Measurements from ENCODE around the gene AP4M1. TPM values are rescaled to one million over a fixed set of nuclear protein-coding genes. Genes with fewer than 3 reads are reported as not detected.
A peak's percentile ranks its signal among the peaks of the same experiment; 100 is the strongest.

The AP4M1 gene
- total and polyA plus RNA-seq, 10 of the 15 experiments (the other 5 are each of a cell fraction or from before 2014, with no cell fraction given), result 0.77 to 16.1 (median 13.0) TPM

DNA sequence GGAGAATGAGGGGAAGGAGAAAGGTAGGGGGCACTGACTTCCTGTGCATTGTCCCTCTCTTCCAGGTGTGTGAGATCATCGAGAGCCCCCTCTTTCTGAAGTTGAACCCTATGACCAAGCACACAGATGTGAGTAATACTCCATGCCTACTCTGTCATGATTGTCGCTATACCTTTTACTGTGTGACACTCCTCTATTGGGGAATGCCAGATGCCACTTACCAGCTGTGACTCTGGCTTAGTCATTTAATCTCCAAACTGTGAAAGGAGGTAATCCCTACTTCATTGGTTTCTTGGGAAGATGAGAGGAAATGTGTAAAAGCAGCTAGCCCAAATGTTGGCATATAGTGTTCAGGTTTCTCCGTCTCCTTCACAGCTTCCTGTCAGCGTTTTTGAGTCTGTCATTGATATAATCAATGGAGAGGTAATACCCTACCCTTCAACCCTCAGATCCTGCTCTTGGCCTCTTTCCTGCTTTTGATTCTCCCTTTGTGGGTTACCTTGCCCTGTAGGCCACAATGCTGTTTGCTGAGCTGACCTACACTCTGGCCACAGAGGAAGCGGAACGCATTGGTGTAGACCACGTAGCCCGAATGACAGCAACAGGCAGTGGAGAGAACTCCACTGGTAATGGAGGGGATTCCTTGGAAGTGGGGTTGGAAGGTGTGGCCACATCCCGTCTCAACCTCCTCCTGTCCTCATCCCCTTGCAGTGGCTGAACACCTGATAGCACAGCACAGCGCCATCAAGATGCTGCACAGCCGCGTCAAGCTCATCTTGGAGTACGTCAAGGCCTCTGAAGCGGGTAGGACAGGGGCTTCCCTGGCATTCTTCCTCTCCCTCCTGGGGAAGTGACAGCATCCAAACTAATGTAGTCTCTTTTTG, 10.7 kb upstream of the AP4M1 start:
- H3K4me1 ChIP-seq (ENCODE audit: control insufficient read depth, insufficient read depth, low read length), result peaks cover 6% of the 10 kb centered on the region
- SMC1A ChIA-PET (ENCODE audit: uncharacterized antibody, unreplicated experiment), result interaction anchor here (0.8 to 1.4 kb wide), 3 partner anchors 9 to 179 kb away, joined by 3 to 4 read pairs (median 3); partner anchors contain the start of gene MBLAC1

DNA sequence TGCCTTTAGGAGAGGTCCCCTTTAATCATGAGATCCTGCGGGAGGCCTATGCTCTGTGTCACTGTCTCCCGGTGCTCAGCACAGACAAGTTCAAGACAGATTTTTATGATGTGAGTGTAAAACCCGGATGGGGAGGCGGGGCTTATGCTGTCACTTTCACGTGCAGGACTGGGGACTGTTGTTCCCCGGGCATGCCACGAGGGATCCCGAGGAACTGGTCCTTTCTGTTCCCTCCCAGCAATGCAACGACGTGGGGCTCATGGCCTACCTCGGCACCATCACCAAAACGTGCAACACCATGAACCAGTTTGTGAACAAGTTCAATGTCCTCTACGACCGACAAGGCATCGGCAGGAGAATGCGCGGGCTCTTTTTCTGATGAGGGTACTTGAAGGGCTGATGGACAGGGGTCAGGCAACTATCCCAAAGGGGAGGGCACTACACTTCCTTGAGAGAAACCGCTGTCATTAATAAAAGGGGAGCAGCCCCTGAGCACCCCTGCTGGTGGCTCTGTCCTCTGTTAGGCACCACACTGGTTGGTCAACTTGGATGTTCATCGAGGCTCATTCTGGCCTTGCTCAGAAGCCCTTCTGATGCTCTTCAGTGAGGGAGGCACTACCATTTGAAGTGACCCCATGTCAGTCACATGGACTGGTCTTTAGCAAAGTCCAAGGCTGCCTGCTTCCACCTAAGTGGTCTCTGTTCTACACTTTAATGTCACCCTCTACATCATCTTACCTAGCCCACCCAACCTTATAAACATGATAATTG, 9.8 kb upstream of the AP4M1 start:
- FAIRE-seq (no peak), ATAC-seq (peak; percentile 29), DNase-seq (ENCODE audit: low read depth, low spot score) (no peak)
- no TSS peak for BruUV-seq (replicated peaks)
- Histone ChIP-seq H3K4me1 (ENCODE audit: control insufficient read depth, insufficient read depth, low read length) (peaks cover 6% of the 10 kb centered on the region), H2AFZ (ENCODE audit: control insufficient read depth, low read depth, low read length) (no peak overlapping the region), H3K4me3 (no peak overlapping the region), H3K9me3 (replicated peaks; ENCODE audit: control insufficient read depth, insufficient read depth, low read length) (no peaks in the 10 kb centered on the region), H3K79me2 (ENCODE audit: control insufficient read depth, insufficient read depth, low read length) (peaks cover 10% of the 10 kb centered on the region), H3K4me2 (ENCODE audit: control insufficient read depth, insufficient read depth) (no peak overlapping the region), H3K27ac (ENCODE audit: control insufficient read depth, insufficient read depth) (no peak overlapping the region), H3K9ac (ENCODE audit: control insufficient read depth, insufficient read depth, low read length) (no peak overlapping the region), H4K20me1 (ENCODE audit: control insufficient read depth, insufficient read depth) (peaks cover 3% of the 10 kb centered on the region; the same call in 1 of the 2 replicates), H3K36me3 (ENCODE audit: control insufficient read depth in 2 of 2, insufficient read depth in 2 of 2, low read length in 1 of 2) (peaks cover 32 to 43% of the 10 kb centered on the region in 2 experiments), H3K27me3 (replicated peaks in 1 of 2; ENCODE audit: control insufficient read depth in 2 of 2, insufficient read depth in 2 of 2, low read length in 1 of 2) (no peaks in the 10 kb centered on the region)
- ChIA-PET CTCF (interaction anchor here (0.6 kb wide), 1 partner anchor 715 kb away, joined by 3 read pairs; no protein-coding TSS in a partner anchor), RAD21 (ENCODE audit: unreplicated experiment) (interaction anchor here (1.2 kb wide), 1 partner anchor 102 kb away, joined by 3 read pairs; no protein-coding TSS in a partner anchor), SMC1A (ENCODE audit: uncharacterized antibody, unreplicated experiment) (no interaction called here), POLR2A (interaction anchor here (3.9 kb wide), 1 partner anchor 10 kb away, joined by 39 read pairs; the partner anchor contains the start of genes AP4M1 and MCM7)
- 92% methylated on average over 19 of the region's 19 CpGs for WGBS (ENCODE audit: insufficient coverage, insufficient replicate concordance, low lambda C conversion rate, missing lambda C conversion rate)
- in situ Hi-C loops (cut with MboI), result no loop called here
- intact Hi-C loops (cut with micrococcal nuclease; ENCODE audit: unreplicated experiment), result no loop called here
- no peak for TF ChIP-seq SREBF2 (IDR thresholded peaks at IDR 0.05; ENCODE audit: low read length)
- no peak for TF ChIP-seq EGR1 (IDR thresholded peaks at IDR 0.05; ENCODE audit: borderline replicate concordance in 1 of 2, low read depth in 2 of 2, low read length in 2 of 2)
- peak; percentile 21; the same call in 1 of the 3 replicates for TF ChIP-seq POU2F2 (IDR thresholded peaks at IDR 0.05; ENCODE audit: borderline replicate concordance, low read depth, low read length)
- TF ChIP-seq, protein P1, sequence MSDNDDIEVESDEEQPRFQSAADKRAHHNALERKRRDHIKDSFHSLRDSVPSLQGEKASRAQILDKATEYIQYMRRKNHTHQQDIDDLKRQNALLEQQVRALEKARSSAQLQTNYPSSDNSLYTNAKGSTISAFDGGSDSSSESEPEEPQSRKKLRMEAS (IDR thresholded peaks at IDR 0.05; ENCODE audit: low read depth, low read length), result no peak
- TF ChIP-seq NR2C1 (IDR thresholded peaks at IDR 0.05), result no peak
- no peak for TF ChIP-seq ZNF207 (IDR thresholded peaks at IDR 0.05; ENCODE audit: borderline replicate concordance)
- no peak for TF ChIP-seq RCOR1 (conservative IDR thresholded peaks at IDR 0.05; ENCODE audit: low read depth, low read length)
- TF ChIP-seq ATF7 (IDR thresholded peaks at IDR 0.05; ENCODE audit: low read depth), result no peak
- TF ChIP-seq YY1 (IDR thresholded peaks at IDR 0.05; ENCODE audit: low read depth, low read length), result no peak
- TF ChIP-seq MTA2 (IDR thresholded peaks at IDR 0.05; ENCODE audit: low read depth), result no peak
- TF ChIP-seq CBX3 (IDR thresholded peaks at IDR 0.05; ENCODE audit: borderline replicate concordance, low read depth), result no peak
- TF ChIP-seq FOS (IDR thresholded peaks at IDR 0.05; ENCODE audit: borderline replicate concordance, extremely low read depth, insufficient read length), result no peak

More for the DNA sequence above, 10.7 kb upstream of the AP4M1 start:
- DNase-seq (ENCODE audit: low read depth, low spot score) (no peak), ATAC-seq (peak; percentile 3; the same call in 2 of the 3 replicates), FAIRE-seq (no peak)
- POLR2A ChIA-PET, result interaction anchor here (0.5 to 3.9 kb wide), 3 partner anchors 8 to 10 kb away, joined by 3 to 39 read pairs (median 3); partner anchors contain the start of genes AP4M1 and MCM7
- peak; percentile 72 for TF ChIP-seq POLR2A (IDR thresholded peaks at IDR 0.05; ENCODE audit: low read depth, low read length)
- TF ChIP-seq STAT3 (IDR thresholded peaks at IDR 0.05; ENCODE audit: low read depth, low read length), result no peak
- no peak overlapping the region for H3K9ac ChIP-seq (ENCODE audit: control insufficient read depth, insufficient read depth, low read length)
- no peaks in the 10 kb centered on the region for H3K27me3 ChIP-seq (replicated peaks in 1 of 2; ENCODE audit: control insufficient read depth in 2 of 2, insufficient read depth in 2 of 2, low read length in 1 of 2)
- peaks cover 3% of the 10 kb centered on the region; the same call in 1 of the 2 replicates for H4K20me1 ChIP-seq (ENCODE audit: control insufficient read depth, insufficient read depth)
- no peaks in the 10 kb centered on the region for H3K9me3 ChIP-seq (replicated peaks; ENCODE audit: control insufficient read depth, insufficient read depth, low read length)
- H3K79me2 ChIP-seq (ENCODE audit: control insufficient read depth, insufficient read depth, low read length), result peaks cover 10% of the 10 kb centered on the region
- H3K4me3 ChIP-seq, result no peak overlapping the region
- H3K36me3 ChIP-seq (ENCODE audit: control insufficient read depth in 2 of 2, insufficient read depth in 2 of 2, low read length in 1 of 2), result peaks cover 26 to 41% of the 10 kb centered on the region in 2 experiments
- in situ Hi-C loops (cut with MboI), result no loop called here
- H3K4me2 ChIP-seq (ENCODE audit: control insufficient read depth, insufficient read depth), result no peak overlapping the region
- H2AFZ ChIP-seq (ENCODE audit: control insufficient read depth, low read depth, low read length), result no peak overlapping the region
- H3K27ac ChIP-seq (ENCODE audit: control insufficient read depth, insufficient read depth), result no peak overlapping the region
- CTCF ChIA-PET, result interaction anchor here (1.2 to 1.3 kb wide), 2 partner anchors 40 to 42 kb away, joined by 4 read pairs; no protein-coding TSS in a partner anchor
- WGBS (ENCODE audit: insufficient coverage, insufficient replicate concordance, low lambda C conversion rate, missing lambda C conversion rate), result 85% methylated on average over 14 of the region's 14 CpGs
- intact Hi-C loops (cut with micrococcal nuclease; ENCODE audit: unreplicated experiment), result no loop called here
- RAD21 ChIA-PET (ENCODE audit: unreplicated experiment), result interaction anchor here (1.2 kb wide), 1 partner anchor 101 kb away, joined by 3 read pairs; no protein-coding TSS in a partner anchor
- no TSS peak for BruUV-seq (replicated peaks)
